GM19395 (cell line): ENCODE measurements around the gene L3MBTL3.

Experiments used
- ATAC-seq: cut with Tn5 transposase; IDR thresholded peaks from one replicate; pipeline ENCODE4 v1.9.1; 2021; ENCODE audit warnings: mild to moderate bottlenecking, moderate library complexity; ENCODE audit not compliant: unreplicated experiment

The L3MBTL3 gene

GRCh38 chr6:130026859-130027258 lies 8.5 kb downstream of the L3MBTL3 start:
- no peak for ATAC-seq

- ATAC-seq, result peak; percentile 87
Observed at GRCh38 chr6:130027948-130028347, 9.6 kb downstream of the L3MBTL3 start.

GRCh38 chr6:130029163-130029562 lies 10.8 kb downstream of the L3MBTL3 start:
- ATAC-seq, result no peak

GRCh38 chr6:130032758-130033340 lies 14.5 kb downstream of the L3MBTL3 start:
- no peak for ATAC-seq

- no peak for ATAC-seq
Observed at GRCh38 chr6:130033949-130034348, 15.6 kb downstream of the L3MBTL3 start.

GRCh38 chr6:130034378-130035146 lies 16.2 kb downstream of the L3MBTL3 start:
- no peak for ATAC-seq

- ATAC-seq, result no peak
Observed at GRCh38 chr6:130035211-130035610, 16.8 kb downstream of the L3MBTL3 start.

GRCh38 chr6:130037207-130037811 lies 18.9 kb downstream of the L3MBTL3 start:
- ATAC-seq, result no peak

- ATAC-seq, result peak; percentile 76
Observed at GRCh38 chr6:130041594-130041993, 23.2 kb downstream of the L3MBTL3 start.

- ATAC-seq, result no peak
Observed at GRCh38 chr6:130043344-130043743, 25.0 kb downstream of the L3MBTL3 start.

- no peak for ATAC-seq
Observed at GRCh38 chr6:130045622-130046021, 27.2 kb downstream of the L3MBTL3 start.

- ATAC-seq, result no peak
Observed at GRCh38 chr6:130046671-130047070, 28.3 kb downstream of the L3MBTL3 start.

GRCh38 chr6:130047088-130047995 lies 29.0 kb downstream of the L3MBTL3 start:
- no peak for ATAC-seq

- no peak for ATAC-seq
Observed at GRCh38 chr6:130050230-130050629, 31.8 kb downstream of the L3MBTL3 start.

- ATAC-seq, result no peak
Observed at GRCh38 chr6:130054725-130055124, 36.3 kb downstream of the L3MBTL3 start.

GRCh38 chr6:130055271-130055670 lies 36.9 kb downstream of the L3MBTL3 start:
- no peak for ATAC-seq

GRCh38 chr6:130057495-130057894 lies 39.1 kb downstream of the L3MBTL3 start:
- no peak for ATAC-seq

- ATAC-seq, result no peak
Observed at GRCh38 chr6:130063806-130064205, 45.4 kb downstream of the L3MBTL3 start.

- no peak for ATAC-seq
Observed at GRCh38 chr6:130065609-130066156, 47.3 kb downstream of the L3MBTL3 start.

GRCh38 chr6:130069485-130069884 lies 51.1 kb downstream of the L3MBTL3 start:
- ATAC-seq, result no peak

- ATAC-seq, result no peak
Observed at GRCh38 chr6:130070326-130070725, 51.9 kb downstream of the L3MBTL3 start.
